DOHH2 (cell line): ENCODE measurements around the gene BMP8A.

Source experiments
- H3F3A ChIP-seq: fragments of 200-600 bp; sonication (generic), shearing (Covaris generic); 2 replicates; pipeline ENCODE4 v1.6.0; 2016; ENCODE audit warnings: antibody characterized with exemption, mild to moderate bottlenecking; ENCODE audit not compliant: control insufficient read depth, insufficient read depth
- H3K27ac ChIP-seq: fragments of 200-600 bp; sonication (generic); 2 replicates; pipeline ENCODE4 v1.5.1; 2014; ENCODE audit warnings: low read depth, mild to moderate bottlenecking, low read length, moderate library complexity
- H3K27me3 ChIP-seq: fragments of 200-600 bp; sonication (generic); 2 replicates; pipeline ENCODE4 v1.6.1; 2014; ENCODE audit warnings: mild to moderate bottlenecking, low read length, mixed read lengths; ENCODE audit not compliant: control insufficient read depth
- H3K36me3 ChIP-seq: fragments of 200-600 bp; sonication (generic); 2 replicates; pipeline ENCODE4 v1.6.1; 2014; ENCODE audit warnings: mild to moderate bottlenecking, low read length, moderate library complexity, mixed read lengths; ENCODE audit not compliant: control insufficient read depth
- H3K4me1 ChIP-seq: fragments of 200-600 bp; sonication (generic); 2 replicates; pipeline ENCODE4 v1.6.1; 2014; ENCODE audit warnings: mild to moderate bottlenecking, low read length, mixed read lengths; ENCODE audit not compliant: control insufficient read depth
- H3K4me2 ChIP-seq: fragments of 200-600 bp; sonication (generic); 2 replicates; pipeline ENCODE4 v1.6.0; 2014; ENCODE audit warnings: mild to moderate bottlenecking, low read length, moderate library complexity
- H3K4me3 ChIP-seq: fragments of 200-600 bp; sonication (generic); 2 replicates; pipeline ENCODE4 v1.5.1; 2014; ENCODE audit warnings: mild to moderate bottlenecking, low read length, mixed read lengths
- H3K79me2 ChIP-seq: fragments of 200-600 bp; sonication (generic); 2 replicates; pipeline ENCODE4 v1.6.1; 2014; ENCODE audit warnings: mild to moderate bottlenecking, low read length, mixed read lengths; ENCODE audit not compliant: control insufficient read depth
- H3K9me2 ChIP-seq: fragments of 200-600 bp; sonication (generic); replicated peaks from 2 replicates; pipeline ENCODE4 v1.6.1; 2014; ENCODE audit warnings: mild to moderate bottlenecking, low read length, mixed read lengths; ENCODE audit not compliant: control insufficient read depth
- H3K9me3 ChIP-seq: fragments of 200-600 bp; sonication (generic); 2 replicates; pipeline ENCODE4 v1.6.1; 2014; ENCODE audit warnings: antibody characterized with exemption, low read length, mixed read lengths; ENCODE audit not compliant: control insufficient read depth, insufficient read depth
- H4K20me1 ChIP-seq: fragments of 200-600 bp; sonication (generic); 2 replicates; pipeline ENCODE4 v1.6.0; 2014; ENCODE audit warnings: low read depth, mild to moderate bottlenecking, antibody characterized with exemption, low read length, moderate library complexity; ENCODE audit not compliant: control insufficient read depth, insufficient read depth
- EZH2phosphoT487 ChIP-seq: fragments of 200-600 bp; sonication (generic); IDR thresholded peaks from 2 replicates; pipeline ENCODE4 v1.6.1; 2017; ENCODE audit warnings: borderline replicate concordance, mild to moderate bottlenecking, antibody characterized with exemption, low read length, moderate library complexity, mixed read lengths
- TF ChIP-seq, protein P1 (sequence below): fragments of 200-600 bp; sonication (generic); IDR thresholded peaks from one replicate; pipeline ENCODE4 v1.5.1; 2014; ENCODE audit warnings: antibody characterized with exemption, mild to moderate bottlenecking, low read depth, low read length; ENCODE audit not compliant: poor library complexity, severe bottlenecking

Gene BMP8A

DNA sequence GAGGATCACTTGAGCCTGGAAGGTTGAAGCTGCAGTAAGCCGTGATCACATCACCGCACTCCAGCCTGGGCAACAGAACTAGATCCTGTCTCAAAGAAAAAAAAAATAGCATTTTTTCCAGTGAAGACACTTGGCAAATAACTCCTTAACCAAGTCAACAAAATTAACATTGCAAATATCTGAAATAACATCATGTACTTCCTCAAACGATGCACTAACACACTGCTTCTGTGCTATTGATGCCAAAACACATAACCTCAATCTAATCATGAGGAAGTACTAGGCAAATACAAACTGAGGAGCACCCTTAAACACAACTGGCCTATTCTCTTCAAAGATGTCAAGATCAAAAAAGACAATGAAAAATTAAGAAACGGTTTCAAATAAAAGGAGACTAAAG is 52.9 kb downstream of the BMP8A start:
- peaks cover 7% of the 10 kb centered on the region for H3K4me1 ChIP-seq
- no peak overlapping the region for H3K4me3 ChIP-seq
- peaks cover 51% of the 10 kb centered on the region for H3K36me3 ChIP-seq
- TF ChIP-seq, protein P1, sequence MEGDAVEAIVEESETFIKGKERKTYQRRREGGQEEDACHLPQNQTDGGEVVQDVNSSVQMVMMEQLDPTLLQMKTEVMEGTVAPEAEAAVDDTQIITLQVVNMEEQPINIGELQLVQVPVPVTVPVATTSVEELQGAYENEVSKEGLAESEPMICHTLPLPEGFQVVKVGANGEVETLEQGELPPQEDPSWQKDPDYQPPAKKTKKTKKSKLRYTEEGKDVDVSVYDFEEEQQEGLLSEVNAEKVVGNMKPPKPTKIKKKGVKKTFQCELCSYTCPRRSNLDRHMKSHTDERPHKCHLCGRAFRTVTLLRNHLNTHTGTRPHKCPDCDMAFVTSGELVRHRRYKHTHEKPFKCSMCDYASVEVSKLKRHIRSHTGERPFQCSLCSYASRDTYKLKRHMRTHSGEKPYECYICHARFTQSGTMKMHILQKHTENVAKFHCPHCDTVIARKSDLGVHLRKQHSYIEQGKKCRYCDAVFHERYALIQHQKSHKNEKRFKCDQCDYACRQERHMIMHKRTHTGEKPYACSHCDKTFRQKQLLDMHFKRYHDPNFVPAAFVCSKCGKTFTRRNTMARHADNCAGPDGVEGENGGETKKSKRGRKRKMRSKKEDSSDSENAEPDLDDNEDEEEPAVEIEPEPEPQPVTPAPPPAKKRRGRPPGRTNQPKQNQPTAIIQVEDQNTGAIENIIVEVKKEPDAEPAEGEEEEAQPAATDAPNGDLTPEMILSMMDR = no peak
- TF ChIP-seq EZH2phosphoT487 = no peak
- H3K4me2 ChIP-seq = no peak overlapping the region
- H3K27me3 ChIP-seq = no peaks in the 10 kb centered on the region
- no peak overlapping the region for H3K27ac ChIP-seq
- H3F3A ChIP-seq = peaks cover 3% of the 10 kb centered on the region; the same call in 1 of the 2 replicates
- H3K9me3 ChIP-seq = no peaks in the 10 kb centered on the region
- no peaks in the 10 kb centered on the region for H3K9me2 ChIP-seq
- no peaks in the 10 kb centered on the region for H3K79me2 ChIP-seq
- H4K20me1 ChIP-seq = no peaks in the 10 kb centered on the region

DNA sequence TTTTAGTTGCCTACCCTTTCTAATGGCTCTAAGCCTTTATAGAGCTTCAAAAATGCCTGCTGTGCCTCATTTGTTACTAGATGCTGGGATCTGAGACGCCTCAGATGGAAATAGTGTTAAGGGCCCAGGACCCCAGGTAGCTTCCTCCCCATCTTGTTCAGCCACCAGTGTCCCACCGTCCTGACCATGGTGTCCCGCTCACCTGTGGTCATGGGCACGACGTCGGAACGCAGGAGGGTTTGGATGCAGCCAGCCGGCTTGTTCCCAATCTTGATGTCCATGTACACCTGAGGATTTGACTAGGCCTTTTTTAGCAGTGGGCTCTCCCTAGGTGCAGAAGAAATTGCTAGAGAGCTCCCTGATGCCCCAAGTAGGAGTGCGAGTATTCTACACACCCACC is 54.1 kb downstream of the BMP8A start:
- H3K9me3 ChIP-seq = no peaks in the 10 kb centered on the region
- no peaks in the 10 kb centered on the region for H3K79me2 ChIP-seq
- no peaks in the 10 kb centered on the region for H3K27me3 ChIP-seq
- H3K4me3 ChIP-seq = no peak overlapping the region
- peaks cover 54% of the 10 kb centered on the region for H3K36me3 ChIP-seq
- H3K4me1 ChIP-seq = peaks cover 7% of the 10 kb centered on the region
- H4K20me1 ChIP-seq = no peaks in the 10 kb centered on the region
- H3F3A ChIP-seq = peaks cover 3% of the 10 kb centered on the region; the same call in 1 of the 2 replicates
- no peak overlapping the region for H3K27ac ChIP-seq
- H3K9me2 ChIP-seq = no peaks in the 10 kb centered on the region
- TF ChIP-seq EZH2phosphoT487 = no peak
- no peak overlapping the region for H3K4me2 ChIP-seq

DNA sequence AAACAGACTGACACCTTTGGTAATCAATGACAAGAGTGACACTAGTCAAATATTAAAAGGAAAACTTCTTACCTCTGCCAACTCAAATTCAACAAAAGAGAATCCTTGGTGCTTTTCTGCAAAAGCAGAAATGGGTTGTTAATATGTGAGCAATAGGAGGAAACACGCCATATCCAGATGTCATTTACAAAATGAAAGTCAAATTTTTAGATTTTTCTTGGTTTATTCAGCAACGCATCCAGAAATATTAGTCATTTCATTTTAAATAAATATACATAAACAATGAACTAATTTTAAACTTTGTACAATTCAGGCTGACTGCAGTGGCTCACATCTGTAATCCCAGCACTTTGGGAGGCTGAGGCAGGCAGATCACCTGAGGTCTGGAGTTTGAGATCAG is 62.8 kb downstream of the BMP8A start:
- no peaks in the 10 kb centered on the region for H3K9me2 ChIP-seq
- H3K4me3 ChIP-seq = no peak overlapping the region
- H3K4me1 ChIP-seq = peaks cover 4% of the 10 kb centered on the region; the same call in 1 of the 2 replicates
- H3K36me3 ChIP-seq = peaks cover 35% of the 10 kb centered on the region
- no peak overlapping the region for H3K4me2 ChIP-seq
- H3F3A ChIP-seq = peaks cover 3% of the 10 kb centered on the region; the same call in 1 of the 2 replicates
- no peak for TF ChIP-seq EZH2phosphoT487
- TF ChIP-seq, protein P1 = no peak
- H3K27ac ChIP-seq = no peak overlapping the region
- H3K79me2 ChIP-seq = peaks cover 10% of the 10 kb centered on the region
- no peaks in the 10 kb centered on the region for H4K20me1 ChIP-seq
- no peaks in the 10 kb centered on the region for H3K9me3 ChIP-seq
- no peaks in the 10 kb centered on the region for H3K27me3 ChIP-seq

DNA sequence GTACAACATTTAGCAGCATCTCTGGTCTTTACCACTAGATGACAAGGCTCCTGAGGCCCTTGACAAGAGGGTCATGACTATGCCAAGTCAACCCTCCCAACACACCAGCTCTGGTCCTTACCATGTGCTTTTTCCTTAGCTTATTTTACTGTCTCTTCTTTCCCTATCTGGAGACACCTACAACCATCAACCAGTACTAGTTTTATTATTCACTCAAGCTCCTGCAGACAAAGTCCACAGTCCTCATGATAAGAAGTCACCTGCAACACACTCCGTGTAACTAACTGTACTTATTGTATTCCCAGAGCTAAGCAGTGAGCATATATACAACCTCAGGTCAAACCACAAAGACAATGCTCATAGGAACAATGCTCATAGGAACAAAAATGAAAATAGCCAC is 69.8 kb downstream of the BMP8A start:
- no peak overlapping the region for H3K27ac ChIP-seq
- peaks cover 26% of the 10 kb centered on the region for H3K79me2 ChIP-seq
- H3K9me2 ChIP-seq = no peaks in the 10 kb centered on the region
- no peaks in the 10 kb centered on the region for H3K9me3 ChIP-seq
- TF ChIP-seq, protein P1 = no peak
- TF ChIP-seq EZH2phosphoT487 = no peak
- peaks cover 31% of the 10 kb centered on the region for H3F3A ChIP-seq
- peaks cover 76% of the 10 kb centered on the region for H3K36me3 ChIP-seq
- peaks cover 10% of the 10 kb centered on the region for H3K4me1 ChIP-seq
- H3K4me2 ChIP-seq = no peak overlapping the region
- H4K20me1 ChIP-seq = 0 out of 2 replicates have a peak, but pooled peaks cover 12% of the 10 kb centered on the region
- no peak overlapping the region for H3K4me3 ChIP-seq
- no peaks in the 10 kb centered on the region for H3K27me3 ChIP-seq
